NCI-H226 (cell line): Measurements from ENCODE around the gene KRT72.
A peak's percentile ranks its signal among the peaks of the same experiment; 100 is the strongest.

ENCODE experiments used
- DNase-seq: peaks from one replicate; pipeline ENCODE4 v3.0.0-alpha.2; 2015

The KRT72 gene

GRCh38 chr12:52629281-52630007 is 28.2 kb upstream of the KRT72 start:
- DNase-seq, result no peak

GRCh38 chr12:52628841-52629240 is 27.6 kb upstream of the KRT72 start:
- DNase-seq, result no peak

GRCh38 chr12:52628111-52628507 is 26.8 kb upstream of the KRT72 start:
- no peak for DNase-seq

GRCh38 chr12:52627395-52628110 is 26.3 kb upstream of the KRT72 start:
- DNase-seq, result no peak

- no peak for DNase-seq
Measured at GRCh38 chr12:52622349-52622748, 21.1 kb upstream of the KRT72 start.

- DNase-seq, result no peak
Measured at GRCh38 chr12:52618866-52619265, 17.6 kb upstream of the KRT72 start.

GRCh38 chr12:52618216-52618615 is 17.0 kb upstream of the KRT72 start, which contains the start of gene KRT73:
TSS of gene KRT73 (minus strand) at chr12:52618559. CDS start at chr12:52618524, 35 bp downstream.
- no peak for DNase-seq

- no peak for DNase-seq
Measured at GRCh38 chr12:52617403-52617785, 16.1 kb upstream of the KRT72 start.

GRCh38 chr12:52616680-52617402 is 15.6 kb upstream of the KRT72 start:
- DNase-seq, result no peak

- no peak for DNase-seq
Measured at GRCh38 chr12:52615912-52616311, 14.6 kb upstream of the KRT72 start.

GRCh38 chr12:52615208-52615868 is 14.1 kb upstream of the KRT72 start:
- DNase-seq, result peak; percentile 55

- no peak for DNase-seq
Measured at GRCh38 chr12:52614381-52615207, 13.3 kb upstream of the KRT72 start.

- DNase-seq, result no peak
Measured at GRCh38 chr12:52613384-52614030, 12.2 kb upstream of the KRT72 start.

- DNase-seq, result no peak
Measured at GRCh38 chr12:52612431-52613383, 11.4 kb upstream of the KRT72 start.

GRCh38 chr12:52611080-52611468 is 9.8 kb upstream of the KRT72 start:
- no peak for DNase-seq

GRCh38 chr12:52608826-52609630 is 7.8 kb upstream of the KRT72 start:
- DNase-seq, result no peak

GRCh38 chr12:52608161-52608560 is 6.9 kb upstream of the KRT72 start:
- no peak for DNase-seq

GRCh38 chr12:52607314-52607713 is 6.1 kb upstream of the KRT72 start:
- DNase-seq, result no peak

- DNase-seq, result no peak
Measured at GRCh38 chr12:52606581-52607218, 5.4 kb upstream of the KRT72 start.
